Esophagus squamous epithelium (tissue), 5 donors: Measurements from ENCODE around the gene PDPK1. TPM values are rescaled to one million over a fixed set of nuclear protein-coding genes. Genes with fewer than 3 reads are reported as not detected.
"Not testable (repeated sequence)": the region's sequence is repeated elsewhere in the genome, so short reads cannot be mapped to it uniquely, and the experiment has no call there.

Experiments
- DNase-seq: peaks from one replicate; lab custom pipeline; 2025; lab: John Stamatoyannopoulos, UW
- H3K27ac ChIP-seq, 4 donors: fragments of 200-600 bp; sonication (generic); one replicate each; pipeline ENCODE4 v1.5.1; 2016 to 2019; ENCODE audit warnings: mild to moderate bottlenecking in 1 of 4
- H3K27me3 ChIP-seq, 4 donors: fragments of 200-600 bp; sonication (generic); 1 replicate in 3 of 4; 2 replicates in 1 of 4; pipeline versions ENCODE4 v1.5.1 to v1.6.0; 2017 to 2021; ENCODE audit warnings: antibody characterized with exemption in 1 of 4
- H3K36me3 ChIP-seq, 3 donors: fragments of 200-600 bp; sonication (generic); one replicate each; pipeline ENCODE4 v1.5.1; 2016 to 2019
- H3K4me1 ChIP-seq, 3 donors: fragments of 200-600 bp; sonication (generic); one replicate each; pipeline ENCODE4 v1.5.1; 2017 to 2019
- H3K4me3 ChIP-seq, 4 donors: fragments of 200-600 bp; sonication (generic); 1 replicate in 3 of 4; 2 replicates in 1 of 4; pipeline ENCODE4 v1.5.1; 2016 to 2019; ENCODE audit warnings: mild to moderate bottlenecking in 2 of 4, moderate library complexity in 1 of 4
- H3K9me3 ChIP-seq, 3 donors: fragments of 200-600 bp; sonication (generic); one replicate each; pipeline ENCODE4 v1.5.1; 2016 to 2019
- CTCF ChIP-seq, 6 experiments: fragments of 450-650 bp in 4 of 6; fragments of 200-600 bp in 2 of 6; sonication (generic) in 2 of 6; IDR thresholded peaks; one replicate each; pipeline ENCODE4 v1.5.1; 2016 to 2019; ENCODE audit warnings: antibody characterized with exemption in 6 of 6, mild to moderate bottlenecking in 4 of 6, moderate library complexity in 4 of 6
- POLR2A ChIP-seq, 4 donors: fragments of 450-650 bp; IDR thresholded peaks; one replicate each; pipeline ENCODE4 v1.6.1; 2017; ENCODE audit warnings: antibody characterized with exemption in 4 of 4, mild to moderate bottlenecking in 4 of 4, moderate library complexity in 3 of 4
- WGBS, 2 donors: methylation state at CpG; one replicate each; pipeline ENCODE4 v1.1.5; 2018; 5-methylcytosine and 5-hydroxymethylcytosine counted together
- intact Hi-C: fragments of 100-400 bp; cut with DNase I; formaldehyde crosslinking; loops from one replicate; pipeline ENCODE4 v1.15.0; 2022
- total RNA-seq, 4 donors: library from RNA; depleted of rRNA; stranded (reverse); fragments of >200 nt; gene quantifications; one replicate each; pipeline ENCODE4 v1.1.0, GENCODE V29; 2016
- donor health status: DM: yes; HTN: yes; CAD: no.

Gene PDPK1
- total RNA-seq, 4 donors from 2014 or later = 18.3 to 28.2 (median 23.3) TPM

DNA sequence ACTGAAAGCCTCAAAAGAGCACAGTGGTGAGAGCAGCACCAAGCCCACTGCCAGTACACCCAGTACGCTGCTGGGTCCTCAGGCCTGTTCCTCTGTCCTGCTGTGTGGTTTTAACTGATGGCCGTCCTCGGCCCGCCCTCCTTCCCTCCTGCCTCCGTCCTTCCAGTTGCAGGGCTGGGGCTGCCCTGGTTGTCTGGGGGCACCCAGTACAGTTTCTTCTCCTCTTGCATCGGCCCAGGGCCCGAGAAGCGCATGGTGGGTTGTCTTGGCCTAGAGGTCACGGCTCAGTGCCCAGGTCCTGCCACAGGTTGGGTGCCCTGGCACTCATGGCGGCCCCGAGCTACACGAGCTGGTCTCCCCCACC lies 73.7 kb downstream of the PDPK1 start:
- H3K27ac ChIP-seq = no peak overlapping the region
- H3K36me3 ChIP-seq = peaks cover 8 to 26% (median 10%) of the 10 kb centered on the region in 3 donors
- no peaks in the 10 kb centered on the region for H3K9me3 ChIP-seq
- intact Hi-C loops = no loop called here
- H3K27me3 ChIP-seq = no peaks in the 10 kb centered on the region
- no peak overlapping the region for H3K4me3 ChIP-seq
- WGBS, 2 donors = 95% methylated on average over 3 to 5 of the region's 12 CpGs
- peaks cover 0 to 7% (median 3%) of the 10 kb centered on the region in 3 donors for H3K4me1 ChIP-seq
- DNase-seq = no peak
- TF ChIP-seq CTCF (IDR thresholded peaks at IDR 0.05) (no peak), POLR2A (IDR thresholded peaks at IDR 0.05) (no peak)

- intact Hi-C loops, DNase-seq, H3K4me1 ChIP-seq, H3K4me3 ChIP-seq, H3K27me3 ChIP-seq, H3K9me3 ChIP-seq, H3K27ac ChIP-seq: not testable (repeated sequence)
- no CpG with 5 or more reads among the region's 17 CpGs for WGBS, 2 donors
- H3K36me3 ChIP-seq = peaks cover 8 to 26% (median 10%) of the 10 kb centered on the region in 3 donors
These were observed 74.1 kb downstream of the PDPK1 start for GRCh38 chr16:2611877-2612276.

DNA sequence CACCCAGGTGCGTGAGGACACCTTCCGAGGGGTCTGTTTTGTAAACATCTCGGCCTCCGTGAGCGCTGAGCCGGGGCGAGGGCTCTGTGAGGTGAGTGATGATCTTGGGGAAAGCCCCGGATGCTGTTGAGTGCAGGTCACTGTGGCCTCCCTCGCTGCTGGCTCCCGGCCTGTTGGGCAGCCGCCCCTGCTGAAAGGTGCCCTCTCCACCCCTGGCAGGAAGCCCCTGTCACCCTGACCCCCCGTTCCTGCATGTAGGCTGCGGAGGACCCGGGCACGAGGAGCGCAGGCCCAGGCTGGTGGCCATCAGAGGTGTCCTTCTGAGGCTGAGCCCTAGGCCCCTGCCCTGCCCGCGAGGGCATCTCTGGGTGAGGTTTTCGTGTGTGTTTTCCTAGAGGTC lies 75.4 kb downstream of the PDPK1 start:
- peaks cover 8 to 26% (median 10%) of the 10 kb centered on the region in 3 donors for H3K36me3 ChIP-seq
- intact Hi-C loops, H3K27me3 ChIP-seq, H3K4me1 ChIP-seq, H3K27ac ChIP-seq, H3K9me3 ChIP-seq, DNase-seq, H3K4me3 ChIP-seq: not testable (repeated sequence)
- 94% methylated on average over 7 of the region's 19 CpGs; no CpG with 5 or more reads in 1 of the 2 donors for WGBS, 2 donors

DNA sequence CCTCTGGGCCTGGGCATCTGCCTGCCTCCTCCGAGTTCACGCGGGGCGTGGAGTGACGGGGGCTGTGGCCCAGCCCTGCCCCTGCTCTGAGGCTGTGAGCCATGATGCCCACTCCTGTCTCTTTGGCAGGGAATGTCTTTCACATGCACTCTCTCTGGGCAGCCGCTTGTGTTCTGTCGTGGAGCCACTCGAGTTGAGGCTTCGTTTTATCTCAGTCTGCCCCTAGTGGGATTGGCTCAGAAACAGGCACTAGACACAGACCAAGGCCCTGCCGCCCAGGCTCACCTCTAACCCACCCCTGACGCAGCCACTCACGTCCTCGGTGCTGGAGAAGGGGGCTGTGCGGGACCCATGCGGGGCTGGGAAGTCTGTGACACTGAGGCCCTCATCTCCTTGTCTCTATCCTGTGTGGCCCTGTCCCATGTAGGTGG lies 77.0 kb downstream of the PDPK1 start:
- TF ChIP-seq POLR2A (IDR thresholded peaks at IDR 0.05) (no peak), CTCF (IDR thresholded peaks at IDR 0.05) (no peak)
- H3K27ac ChIP-seq = no peak overlapping the region
- WGBS, 2 donors = 95 to 100% methylated on average over 1 to 6 of the region's 15 CpGs
- no peaks in the 10 kb centered on the region for H3K27me3 ChIP-seq
- H3K4me1 ChIP-seq = no peaks in the 10 kb centered on the region
- peaks cover 8 to 26% (median 10%) of the 10 kb centered on the region in 3 donors for H3K36me3 ChIP-seq
- DNase-seq = no peak
- H3K9me3 ChIP-seq = no peaks in the 10 kb centered on the region
- H3K4me3 ChIP-seq = no peak overlapping the region
- intact Hi-C loops = no loop called here

- H3K4me1 ChIP-seq, H3K27me3 ChIP-seq, intact Hi-C loops, DNase-seq, H3K9me3 ChIP-seq, H3K4me3 ChIP-seq, H3K36me3 ChIP-seq, H3K27ac ChIP-seq: not testable (repeated sequence)
- no CpG with 5 or more reads among the region's 20 CpGs for WGBS, 2 donors
These were observed 81.1 kb downstream of the PDPK1 start for GRCh38 chr16:2618964-2619363.

- WGBS, 2 donors = no CpG with 5 or more reads among the region's 12 CpGs
- H3K27ac ChIP-seq, DNase-seq, H3K4me3 ChIP-seq, H3K4me1 ChIP-seq, H3K36me3 ChIP-seq, H3K27me3 ChIP-seq, intact Hi-C loops, H3K9me3 ChIP-seq: not testable (repeated sequence)
These were observed 81.8 kb downstream of the PDPK1 start for GRCh38 chr16:2619628-2620027.

GRCh38 chr16:2620870-2621269 lies 83.0 kb downstream of the PDPK1 start:
- H3K4me3 ChIP-seq, H3K27me3 ChIP-seq, H3K9me3 ChIP-seq, H3K4me1 ChIP-seq, H3K36me3 ChIP-seq, intact Hi-C loops, H3K27ac ChIP-seq, DNase-seq: not testable (repeated sequence)
- WGBS, 2 donors = no CpG with 5 or more reads among the region's 15 CpGs

GRCh38 chr16:2621395-2621794 lies 83.6 kb downstream of the PDPK1 start:
- H3K27ac ChIP-seq, intact Hi-C loops, H3K9me3 ChIP-seq, H3K4me1 ChIP-seq, H3K36me3 ChIP-seq, H3K27me3 ChIP-seq, DNase-seq, H3K4me3 ChIP-seq: not testable (repeated sequence)
- no CpG with 5 or more reads among the region's 8 CpGs for WGBS, 2 donors

DNA sequence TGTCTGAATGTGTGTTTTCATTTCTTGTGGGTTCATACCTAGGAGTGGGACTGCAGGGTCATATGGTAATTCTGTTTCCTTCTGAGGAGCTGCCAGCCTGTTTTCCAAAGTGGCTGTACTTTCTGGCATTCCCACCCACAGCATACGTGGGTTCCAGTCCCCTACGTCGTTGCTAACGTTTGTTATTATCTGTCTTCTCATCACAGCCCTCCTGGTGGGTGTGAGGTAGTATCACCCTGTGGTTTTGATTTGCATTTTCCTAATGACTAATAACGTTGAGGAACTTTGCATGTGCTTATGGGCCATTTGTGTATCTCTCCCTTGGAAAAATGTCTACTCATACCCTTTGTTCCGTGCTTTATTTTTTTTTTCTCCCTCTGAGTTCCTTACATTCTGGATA lies 89.3 kb downstream of the PDPK1 start:
- not testable (repeated sequence) for H3K4me1 ChIP-seq, H3K4me3 ChIP-seq
- WGBS, 2 donors = no CpG with 5 or more reads among the region's 6 CpGs

GRCh38 chr16:2631203-2631602 lies 93.4 kb downstream of the PDPK1 start:
- H3K27ac ChIP-seq, H3K4me3 ChIP-seq, H3K27me3 ChIP-seq, DNase-seq, H3K9me3 ChIP-seq, H3K4me1 ChIP-seq, intact Hi-C loops, H3K36me3 ChIP-seq: not testable (repeated sequence)
- no CpG with 5 or more reads among the region's 11 CpGs for WGBS, 2 donors

More for the DNA sequence above, 89.3 kb downstream of the PDPK1 start:
- H3K36me3 ChIP-seq, H3K9me3 ChIP-seq, H3K27ac ChIP-seq, intact Hi-C loops, DNase-seq, H3K27me3 ChIP-seq: not testable (repeated sequence)

DNA sequence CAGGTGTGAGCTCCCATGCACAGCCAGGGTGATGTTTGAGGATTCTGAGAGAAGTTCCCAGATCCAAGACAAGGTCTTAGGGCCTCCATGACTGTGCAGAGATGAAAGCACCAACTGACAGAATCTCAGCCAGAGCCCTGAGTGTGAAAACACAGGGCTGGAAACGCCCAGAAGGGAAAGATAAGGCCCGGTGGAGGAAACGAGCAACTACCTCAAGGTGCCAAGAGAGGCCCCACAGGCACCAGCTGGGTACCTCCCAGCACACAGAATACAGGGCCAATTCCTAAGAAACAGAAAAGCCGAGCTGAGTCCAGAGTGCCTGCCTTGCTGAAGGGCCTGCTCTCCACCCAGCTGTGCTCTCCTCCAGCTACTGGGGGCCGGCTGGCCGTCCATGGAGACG lies 94.5 kb downstream of the PDPK1 start:
- WGBS, 2 donors = no CpG with 5 or more reads among the region's 7 CpGs
- intact Hi-C loops, DNase-seq, H3K27me3 ChIP-seq, H3K36me3 ChIP-seq, H3K9me3 ChIP-seq, H3K27ac ChIP-seq, H3K4me1 ChIP-seq, H3K4me3 ChIP-seq: not testable (repeated sequence)
